Thyroid gland (tissue), 4 donors: ENCODE measurements around the gene AJAP1.
A peak's percentile ranks its signal among the peaks of the same experiment; 100 is the strongest.

Experiments used
- POLR2A ChIP-seq, 2 donors: fragments of 450-650 bp; IDR thresholded peaks; one replicate each; pipeline ENCODE4 v1.6.1; 2017; ENCODE audit warnings: antibody characterized with exemption in 2 of 2, mild to moderate bottlenecking in 2 of 2, moderate library complexity in 1 of 2
- TF ChIP-seq, protein P1 (sequence below), 6 experiments: fragments of 200-600 bp in 3 of 6; fragments of 450-650 bp in 3 of 6; sonication (generic) in 3 of 6; IDR thresholded peaks; one replicate each; pipeline ENCODE4 v1.5.1; 2016 to 2019; ENCODE audit warnings: antibody characterized with exemption in 6 of 6, mild to moderate bottlenecking in 2 of 6, inconsistent platforms in 1 of 6, moderate library complexity in 1 of 6

DNA sequence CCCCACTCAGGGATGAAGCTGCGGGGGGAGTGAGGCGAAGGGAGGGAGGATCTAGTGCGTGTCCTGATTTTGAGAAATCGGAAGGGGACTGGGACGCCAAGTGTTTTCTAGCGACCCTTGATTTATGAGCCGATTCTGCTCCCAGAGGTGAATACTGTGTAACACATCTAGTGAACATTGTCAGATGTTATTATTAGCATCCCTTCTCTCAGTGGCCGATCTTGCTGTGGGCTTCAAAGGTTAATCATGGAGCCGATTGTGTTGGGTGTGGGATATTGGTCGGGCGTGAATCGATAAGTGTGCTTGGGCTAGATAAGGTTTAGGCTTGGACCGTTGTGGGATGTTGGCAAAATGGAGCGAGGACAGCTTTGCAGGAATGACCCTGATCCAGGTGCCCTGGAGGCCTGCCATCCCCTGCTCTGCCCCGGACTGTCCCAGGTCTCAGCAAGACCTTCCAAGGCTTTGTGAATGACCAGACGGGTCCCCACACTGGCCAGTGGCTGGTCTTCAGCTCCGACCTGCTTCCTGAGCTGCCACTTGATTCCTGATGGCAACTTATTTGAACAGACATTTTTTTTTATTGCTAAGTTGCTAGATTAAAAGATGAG is 2.2 kb downstream of the AJAP1 start:
- TF ChIP-seq, protein P1, sequence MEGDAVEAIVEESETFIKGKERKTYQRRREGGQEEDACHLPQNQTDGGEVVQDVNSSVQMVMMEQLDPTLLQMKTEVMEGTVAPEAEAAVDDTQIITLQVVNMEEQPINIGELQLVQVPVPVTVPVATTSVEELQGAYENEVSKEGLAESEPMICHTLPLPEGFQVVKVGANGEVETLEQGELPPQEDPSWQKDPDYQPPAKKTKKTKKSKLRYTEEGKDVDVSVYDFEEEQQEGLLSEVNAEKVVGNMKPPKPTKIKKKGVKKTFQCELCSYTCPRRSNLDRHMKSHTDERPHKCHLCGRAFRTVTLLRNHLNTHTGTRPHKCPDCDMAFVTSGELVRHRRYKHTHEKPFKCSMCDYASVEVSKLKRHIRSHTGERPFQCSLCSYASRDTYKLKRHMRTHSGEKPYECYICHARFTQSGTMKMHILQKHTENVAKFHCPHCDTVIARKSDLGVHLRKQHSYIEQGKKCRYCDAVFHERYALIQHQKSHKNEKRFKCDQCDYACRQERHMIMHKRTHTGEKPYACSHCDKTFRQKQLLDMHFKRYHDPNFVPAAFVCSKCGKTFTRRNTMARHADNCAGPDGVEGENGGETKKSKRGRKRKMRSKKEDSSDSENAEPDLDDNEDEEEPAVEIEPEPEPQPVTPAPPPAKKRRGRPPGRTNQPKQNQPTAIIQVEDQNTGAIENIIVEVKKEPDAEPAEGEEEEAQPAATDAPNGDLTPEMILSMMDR (IDR thresholded peaks at IDR 0.05): peak in 2 of 6 experiments; percentile 16 to 40
- no peak for TF ChIP-seq POLR2A (IDR thresholded peaks at IDR 0.05)
